Measurements from ENCODE around the gene PLXDC2.

PLXDC2 gene

DNA sequence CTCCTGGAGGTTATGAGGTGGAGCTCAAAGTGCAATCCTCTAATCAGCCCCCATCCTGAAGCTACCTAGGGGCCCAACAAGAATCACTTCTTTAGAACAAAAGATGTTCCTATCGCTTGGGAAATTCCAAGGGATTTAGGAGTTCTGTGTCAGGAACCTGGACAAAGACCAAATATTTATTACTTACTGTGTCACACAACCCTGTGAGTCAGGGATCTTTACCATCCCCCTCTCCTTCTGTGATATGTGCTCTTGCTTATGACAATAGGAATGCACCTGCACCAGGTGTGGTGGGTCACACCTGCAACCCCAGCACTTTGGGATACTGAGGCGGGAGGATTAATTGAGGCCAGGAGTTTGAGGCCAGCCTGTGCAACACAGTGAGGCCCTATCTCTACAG, 485.8 kb downstream of the PLXDC2 start:
- TF ChIP-seq, protein P1, sequence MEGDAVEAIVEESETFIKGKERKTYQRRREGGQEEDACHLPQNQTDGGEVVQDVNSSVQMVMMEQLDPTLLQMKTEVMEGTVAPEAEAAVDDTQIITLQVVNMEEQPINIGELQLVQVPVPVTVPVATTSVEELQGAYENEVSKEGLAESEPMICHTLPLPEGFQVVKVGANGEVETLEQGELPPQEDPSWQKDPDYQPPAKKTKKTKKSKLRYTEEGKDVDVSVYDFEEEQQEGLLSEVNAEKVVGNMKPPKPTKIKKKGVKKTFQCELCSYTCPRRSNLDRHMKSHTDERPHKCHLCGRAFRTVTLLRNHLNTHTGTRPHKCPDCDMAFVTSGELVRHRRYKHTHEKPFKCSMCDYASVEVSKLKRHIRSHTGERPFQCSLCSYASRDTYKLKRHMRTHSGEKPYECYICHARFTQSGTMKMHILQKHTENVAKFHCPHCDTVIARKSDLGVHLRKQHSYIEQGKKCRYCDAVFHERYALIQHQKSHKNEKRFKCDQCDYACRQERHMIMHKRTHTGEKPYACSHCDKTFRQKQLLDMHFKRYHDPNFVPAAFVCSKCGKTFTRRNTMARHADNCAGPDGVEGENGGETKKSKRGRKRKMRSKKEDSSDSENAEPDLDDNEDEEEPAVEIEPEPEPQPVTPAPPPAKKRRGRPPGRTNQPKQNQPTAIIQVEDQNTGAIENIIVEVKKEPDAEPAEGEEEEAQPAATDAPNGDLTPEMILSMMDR (IDR thresholded peaks at IDR 0.05): no peak
- H3K27ac ChIP-seq: no peak overlapping the region
- H3K79me2 ChIP-seq: no peaks in the 10 kb centered on the region
- H3K36me3 ChIP-seq (ENCODE audit: control insufficient read depth, insufficient read depth, low read length): no peaks in the 10 kb centered on the region
- H3K9ac ChIP-seq: no peak overlapping the region
- no peaks in the 10 kb centered on the region for H3K9me3 ChIP-seq (ENCODE audit: control insufficient read depth, low read length)
- H3K4me3 ChIP-seq (ENCODE audit: low read depth, low read length): no peak overlapping the region
- no peak overlapping the region for H3K4me2 ChIP-seq (ENCODE audit: low read length)
- H3K27me3 ChIP-seq (ENCODE audit: control insufficient read depth, insufficient read depth, low read length): no peaks in the 10 kb centered on the region
- H2AFZ ChIP-seq: no peak overlapping the region
- peaks cover 2% of the 10 kb centered on the region for H3K4me1 ChIP-seq

DNA sequence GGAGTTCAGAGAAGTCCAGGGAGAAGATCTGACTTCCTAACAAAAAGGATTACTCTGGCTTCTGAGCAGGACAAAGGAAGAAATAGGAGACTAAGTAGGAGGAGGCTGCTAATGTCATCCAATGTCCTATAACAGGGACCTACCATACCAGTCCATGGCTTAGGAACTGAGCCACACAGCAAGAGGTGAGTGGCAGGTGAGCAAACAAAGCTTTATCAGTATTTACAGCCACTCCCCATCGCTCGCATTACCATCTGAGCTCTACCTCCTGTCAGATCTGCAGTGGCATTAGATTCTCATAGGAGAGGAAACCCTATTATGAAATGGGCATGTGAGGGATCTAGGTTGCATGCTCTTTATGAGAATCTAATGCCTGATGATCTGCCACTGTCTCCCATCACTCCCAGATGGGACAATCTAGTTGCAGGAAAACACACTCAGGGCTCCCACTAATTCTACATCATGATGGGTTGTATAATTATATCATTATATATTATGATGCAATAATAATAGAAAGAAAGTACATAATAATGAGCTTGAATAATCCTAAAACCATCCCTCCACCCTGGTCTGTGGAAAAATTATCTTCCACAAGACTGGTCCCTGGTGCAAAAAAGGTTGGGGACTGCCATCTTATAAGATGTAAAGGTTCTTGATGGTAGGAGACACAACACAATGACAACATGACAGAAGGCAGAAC, 487.4 kb downstream of the PLXDC2 start:
- Histone ChIP-seq H3K36me3 (ENCODE audit: control insufficient read depth, insufficient read depth, low read length) (no peaks in the 10 kb centered on the region), H3K27me3 (ENCODE audit: control insufficient read depth, insufficient read depth, low read length) (no peaks in the 10 kb centered on the region), H3K4me2 (ENCODE audit: low read length) (no peak overlapping the region), H2AFZ (no peak overlapping the region), H3K27ac (no peak overlapping the region), H3K9ac (no peak overlapping the region), H3K9me3 (ENCODE audit: control insufficient read depth, low read length) (no peaks in the 10 kb centered on the region), H3K4me3 (ENCODE audit: low read depth, low read length) (no peak overlapping the region), H3K79me2 (no peaks in the 10 kb centered on the region), H3K4me1 (peaks cover 2% of the 10 kb centered on the region)
- TF ChIP-seq, protein P1 (IDR thresholded peaks at IDR 0.05): no peak

DNA sequence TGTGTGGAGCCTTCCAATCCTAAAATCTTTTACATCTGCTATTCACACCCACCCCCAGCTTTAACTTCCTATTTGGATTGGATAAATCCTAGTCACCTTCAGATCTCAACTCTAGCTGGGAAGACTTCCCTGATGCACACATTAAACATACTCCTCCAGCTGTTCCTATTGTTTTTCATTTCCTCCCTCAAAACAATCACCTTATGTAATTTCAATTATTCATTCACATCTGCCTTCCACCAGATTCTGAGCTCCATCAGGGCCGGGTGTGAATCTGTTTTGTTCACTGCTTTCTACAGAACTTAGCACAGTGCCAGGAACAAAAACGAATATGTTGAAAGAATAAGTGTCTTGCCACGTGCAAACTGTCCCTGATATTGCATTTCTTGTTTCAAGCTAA, 497.4 kb downstream of the PLXDC2 start:
- Histone ChIP-seq H3K27me3 (ENCODE audit: control insufficient read depth, insufficient read depth, low read length) (no peaks in the 10 kb centered on the region), H3K4me3 (ENCODE audit: low read depth, low read length) (no peak overlapping the region), H3K4me1 (peaks cover 3% of the 10 kb centered on the region), H3K79me2 (no peaks in the 10 kb centered on the region), H3K4me2 (ENCODE audit: low read length) (no peak overlapping the region), H3K27ac (no peak overlapping the region), H3K9ac (no peak overlapping the region), H3K36me3 (ENCODE audit: control insufficient read depth, insufficient read depth, low read length) (no peaks in the 10 kb centered on the region), H2AFZ (peak overlapping the region; percentile 39), H3K9me3 (ENCODE audit: control insufficient read depth, low read length) (no peaks in the 10 kb centered on the region)
- TF ChIP-seq, protein P1 (IDR thresholded peaks at IDR 0.05): no peak

DNA sequence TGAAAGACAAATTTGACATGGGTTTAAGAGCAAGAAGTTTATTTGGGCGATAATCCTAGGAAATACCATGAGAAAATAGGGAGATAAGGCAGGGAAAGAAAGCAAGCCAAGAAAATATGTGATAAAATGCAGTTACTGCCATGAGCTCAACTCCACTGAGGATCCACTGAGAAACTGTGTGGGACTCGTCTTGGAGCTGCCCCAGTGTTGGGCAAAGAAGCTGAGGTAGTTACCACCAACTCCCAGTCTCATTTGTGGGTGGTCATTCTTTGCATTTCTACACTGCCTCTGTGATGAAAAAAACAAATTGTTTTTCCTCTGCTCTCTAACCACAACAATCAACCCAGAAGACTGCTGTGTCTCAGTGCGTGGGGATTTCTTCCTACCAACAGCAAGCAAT, 498.2 kb downstream of the PLXDC2 start:
- Histone ChIP-seq H3K27me3 (ENCODE audit: control insufficient read depth, insufficient read depth, low read length) (no peaks in the 10 kb centered on the region), H3K9me3 (ENCODE audit: control insufficient read depth, low read length) (no peaks in the 10 kb centered on the region), H3K27ac (no peak overlapping the region), H2AFZ (peak overlapping the region; percentile 5), H3K79me2 (no peaks in the 10 kb centered on the region), H3K36me3 (ENCODE audit: control insufficient read depth, insufficient read depth, low read length) (no peaks in the 10 kb centered on the region), H3K4me3 (ENCODE audit: low read depth, low read length) (no peak overlapping the region), H3K4me1 (peaks cover 3% of the 10 kb centered on the region), H3K9ac (no peak overlapping the region), H3K4me2 (ENCODE audit: low read length) (no peak overlapping the region)
- TF ChIP-seq, protein P1 (IDR thresholded peaks at IDR 0.05): no peak

DNA sequence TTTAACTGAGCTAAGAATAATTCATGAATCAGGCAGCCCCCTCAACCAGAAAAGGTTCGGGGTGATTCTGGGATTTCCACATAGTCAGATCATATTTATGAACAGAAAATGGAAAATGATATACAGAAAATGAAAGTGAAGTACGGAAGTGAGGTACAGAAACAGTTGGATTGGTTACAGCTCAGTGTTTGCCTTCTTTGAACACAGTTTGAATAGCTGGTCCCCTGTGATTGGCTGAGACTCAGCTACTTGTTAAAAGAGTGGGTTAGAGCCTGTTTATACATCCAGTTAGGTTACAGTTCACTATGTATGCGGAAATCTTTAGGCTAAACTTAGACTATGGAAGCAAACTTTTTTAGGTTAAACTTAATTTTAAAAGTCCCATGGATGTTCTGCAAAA, 511.7 kb downstream of the PLXDC2 start:
- Histone ChIP-seq H3K9ac (no peak overlapping the region), H3K4me3 (ENCODE audit: low read depth, low read length) (no peak overlapping the region), H3K9me3 (ENCODE audit: control insufficient read depth, low read length) (no peaks in the 10 kb centered on the region), H3K36me3 (ENCODE audit: control insufficient read depth, insufficient read depth, low read length) (no peaks in the 10 kb centered on the region), H2AFZ (peak overlapping the region; percentile 17), H3K27me3 (ENCODE audit: control insufficient read depth, insufficient read depth, low read length) (no peaks in the 10 kb centered on the region), H3K79me2 (no peaks in the 10 kb centered on the region), H3K4me2 (ENCODE audit: low read length) (no peak overlapping the region), H3K27ac (no peak overlapping the region), H3K4me1 (peaks cover 7% of the 10 kb centered on the region)
- TF ChIP-seq, protein P1 (IDR thresholded peaks at IDR 0.05): no peak

Measured in parathyroid adenoma (tissue), 2 donors.